HepG2 (cell line): ENCODE data around the gene RBBP8NL. TPM values are rescaled to one million over a fixed set of nuclear protein-coding genes. Genes with fewer than 3 reads are reported as not detected.
A peak's percentile ranks its signal among the peaks of the same experiment; 100 is the strongest.

Experiments
- ATAC-seq: fragments of 200-7000 bp; cut with Tn5 transposase; 3 replicates; pipeline ENCODE4 v1.9.1; 2020; ENCODE audit warnings: mild to moderate bottlenecking, moderate library complexity
- BruUV-seq: library from RNA; stranded (reverse); fragments of 400-500 nt; replicated peaks from 2 replicates; lab custom pipeline; 2021; lab: Mats Ljungman, UMichigan
- CTCF ChIA-PET: fragments of 300-600 bp; formaldehyde crosslinking; extraction: SDS; loops from one replicate; lab custom pipeline; 2021; ENCODE audit warnings: low total read pairs, inconsistent platforms, low intra/inter-chr PET ratio; lab: Yijun Ruan, JAX
- POLR2A ChIA-PET: fragments of 350-600 bp; sonication (Branson Sonifier 250); formaldehyde crosslinking; loops from one replicate; lab custom pipeline; 2020; ENCODE audit warnings: antibody characterized with exemption, inconsistent platforms; lab: Yijun Ruan, JAX
- DNase-seq: peaks from one replicate; pipeline ENCODE4 v3.0.0-alpha.2; 2015; ENCODE audit warnings: low spot score
- FAIRE-seq: peaks from 3 replicates; lab custom pipeline; 2011; peaks lifted over from hg19 to GRCh38; lab: Jason Lieb, UNC
- H2AFZ ChIP-seq: one replicate; pipeline ENCODE4 v1.6.1; 2011; ENCODE audit warnings: low read length, inconsistent platforms
- H3K27ac ChIP-seq: fragments of 300-600 bp; 3 replicates; pipeline ENCODE4 v1.8.0; 2011; ENCODE audit warnings: mixed run types, mild to moderate bottlenecking, mixed read lengths, low read length, inconsistent platforms; ENCODE audit not compliant: insufficient read depth; ENCODE audit errors: extremely low read length
- H3K27me3 ChIP-seq, 2 experiments: fragments of 200-600 bp in 1 of 2; 2 replicates in 1 of 2; 3 replicates in 1 of 2; pipeline versions ENCODE4 v1.6.0 to v1.8.0; 2011; ENCODE audit warnings: low read length in 2 of 2, mild to moderate bottlenecking in 2 of 2, moderate library complexity in 2 of 2, inconsistent platforms in 1 of 2; ENCODE audit not compliant: insufficient read depth in 2 of 2, control insufficient read depth in 1 of 2
- H3K36me3 ChIP-seq, 2 experiments: fragments of 200-600 bp in 1 of 2; replicated peaks in 1 of 2; 2 replicates in 1 of 2; 3 replicates in 1 of 2; pipeline versions ENCODE4 v1.5.1 to v1.8.0; 2011; ENCODE audit warnings: low read length in 2 of 2, inconsistent platforms in 1 of 2; ENCODE audit not compliant: insufficient read depth in 2 of 2, control insufficient read depth in 1 of 2
- H3K4me1 ChIP-seq: 2 replicates; pipeline ENCODE4 v1.5.1; 2012; ENCODE audit warnings: low read length, inconsistent platforms; ENCODE audit not compliant: insufficient read depth
- H3K4me2 ChIP-seq: 2 replicates; pipeline ENCODE4 v1.6.0; 2011; ENCODE audit warnings: low read depth, low read length, inconsistent platforms
- H3K4me3 ChIP-seq, 3 experiments: fragments of 200-600 bp in 1 of 3; sonication (generic), shearing (Covaris generic) in 1 of 3; replicated peaks in 1 of 3; 2 replicates each; pipeline ENCODE4 v1.5.1; 2011 to 2016; ENCODE audit warnings: low read length in 3 of 3, inconsistent platforms in 2 of 3, low read depth in 2 of 3, mild to moderate bottlenecking in 2 of 3, control low read depth in 1 of 3, mixed read lengths in 1 of 3; ENCODE audit not compliant: insufficient read depth in 1 of 3
- H3K79me2 ChIP-seq: one replicate; pipeline ENCODE4 v1.6.1; 2011; ENCODE audit warnings: low read length, inconsistent platforms; ENCODE audit not compliant: insufficient read depth
- H3K9ac ChIP-seq: 2 replicates; pipeline ENCODE4 v1.6.0; 2011; ENCODE audit warnings: mild to moderate bottlenecking, low read depth, low read length, inconsistent platforms; ENCODE audit not compliant: insufficient read depth
- H3K9me3 ChIP-seq: 2 replicates; pipeline ENCODE4 v1.5.1; 2012; ENCODE audit warnings: mild to moderate bottlenecking, low read length
- H4K20me1 ChIP-seq: 2 replicates; pipeline ENCODE4 v1.6.0; 2011; ENCODE audit warnings: inconsistent platforms, mild to moderate bottlenecking, low read length, moderate library complexity; ENCODE audit not compliant: insufficient read depth
- MIER2 ChIP-seq: IDR thresholded peaks from 2 replicates; pipeline ENCODE4 v1.6.1; 2016; ENCODE audit warnings: missing biosample characterization, missing genetic modification reagents
- MTA1 ChIP-seq: sonication (generic); formaldehyde crosslinking; IDR thresholded peaks from 2 replicates; pipeline ENCODE4 v1.4.0; 2020; ENCODE audit warnings: missing genetic modification reagents, mild to moderate bottlenecking, borderline replicate concordance
- ZNF335 ChIP-seq: sonication (generic); formaldehyde crosslinking; IDR thresholded peaks from 2 replicates; pipeline ENCODE4 v1.4.0; 2020; ENCODE audit warnings: missing genetic modification reagents
- WGBS: methylation state at CpG from one replicate; pipeline ENCODE4 v1.1.6; 2017; ENCODE audit warnings: low lambda C conversion rate; 5-methylcytosine and 5-hydroxymethylcytosine counted together
- in situ Hi-C: cut with HindIII; loops from 2 replicates; pipeline ENCODE4 v1.10.0; 2017; ENCODE audit warnings: low pct_unique_long_range_greater_than_20kb; ENCODE audit not compliant: extremely low pct_ligation_motif_present
- intact Hi-C: fragments of 100-400 bp; cut with micrococcal nuclease; formaldehyde crosslinking; loops from one replicate; pipeline ENCODE4 v1.10.0; 2022; ENCODE audit not compliant: unreplicated experiment
- polyA plus RNA-seq, 8 experiments: library from polyadenylated mRNA; depleted of rRNA in 3 of 8; stranded (reverse) in 7 of 8; unstranded in 1 of 8; fragments of >200 nt; fragmentation: Illumina TruSeq in 4 of 8; extraction: Trizol in 4 of 8; gene quantifications; 2 replicates each; pipeline versions ENCODE4 v1.2.1 to v1.2.3, GENCODE V29; 2011 to 2016; ENCODE audit warnings: low read depth in 4 of 8, missing spikeins in 1 of 8, mixed read lengths in 1 of 8; ENCODE audit not compliant: insufficient read depth in 1 of 8
- total RNA-seq, 5 experiments: library from RNA; depleted of rRNA; stranded (reverse); fragments of >200 nt; fragmentation: Illumina TruSeq; extraction: Trizol; gene quantifications; 2 replicates each; pipeline ENCODE4 v1.2.3, GENCODE V29; 2016; ENCODE audit warnings: low read depth in 1 of 5
- TF ChIP-seq, protein P1 (sequence below), 2 experiments: fragments of 450-650 bp in 1 of 2; sonication (generic) in 1 of 2; formaldehyde crosslinking; IDR thresholded peaks; 2 replicates each; pipeline versions ENCODE4 v1.5.0 to v1.8.0; 2020 to 2022; ENCODE audit warnings: mild to moderate bottlenecking in 1 of 2, missing genetic modification reagents in 1 of 2
- TF ChIP-seq, protein P2 (sequence below): sonication (generic); formaldehyde crosslinking; IDR thresholded peaks from 2 replicates; pipeline ENCODE4 v1.4.0; 2020; ENCODE audit warnings: missing genetic modification reagents
- TF ChIP-seq, protein P3 (sequence below): sonication (generic); formaldehyde crosslinking; IDR thresholded peaks from 2 replicates; pipeline ENCODE4 v1.5.0; 2020; ENCODE audit warnings: mild to moderate bottlenecking, missing genetic modification reagents, borderline replicate concordance
- TF ChIP-seq, protein P4 (sequence below), 2 experiments: IDR thresholded peaks; 2 replicates each; pipeline ENCODE4 v1.6.1; 2011 to 2012; ENCODE audit warnings: low read length in 2 of 2, borderline replicate concordance in 1 of 2, low read depth in 1 of 2, mild to moderate bottlenecking in 1 of 2, moderate library complexity in 1 of 2
- TF ChIP-seq, protein P5 (sequence below), 2 experiments: sonication (generic) in 1 of 2; formaldehyde crosslinking in 1 of 2; IDR thresholded peaks; 2 replicates each; pipeline versions ENCODE4 v1.5.1 to v1.6.1; 2011 to 2020; ENCODE audit warnings: borderline replicate concordance in 1 of 2, low read depth in 1 of 2, low read length in 1 of 2, mild to moderate bottlenecking in 1 of 2, missing genetic modification reagents in 1 of 2, moderate library complexity in 1 of 2
- TF ChIP-seq, protein P6 (sequence below): sonication (generic); formaldehyde crosslinking; IDR thresholded peaks from 2 replicates; pipeline ENCODE4 v1.5.0; 2020; ENCODE audit warnings: mild to moderate bottlenecking, missing genetic modification reagents, moderate library complexity

RBBP8NL gene
- total and polyA plus RNA-seq, 2 of the 13 experiments (the other 11 are each of a cell fraction or from before 2014, with no cell fraction given), result 0.69 to 0.86 TPM

DNA sequence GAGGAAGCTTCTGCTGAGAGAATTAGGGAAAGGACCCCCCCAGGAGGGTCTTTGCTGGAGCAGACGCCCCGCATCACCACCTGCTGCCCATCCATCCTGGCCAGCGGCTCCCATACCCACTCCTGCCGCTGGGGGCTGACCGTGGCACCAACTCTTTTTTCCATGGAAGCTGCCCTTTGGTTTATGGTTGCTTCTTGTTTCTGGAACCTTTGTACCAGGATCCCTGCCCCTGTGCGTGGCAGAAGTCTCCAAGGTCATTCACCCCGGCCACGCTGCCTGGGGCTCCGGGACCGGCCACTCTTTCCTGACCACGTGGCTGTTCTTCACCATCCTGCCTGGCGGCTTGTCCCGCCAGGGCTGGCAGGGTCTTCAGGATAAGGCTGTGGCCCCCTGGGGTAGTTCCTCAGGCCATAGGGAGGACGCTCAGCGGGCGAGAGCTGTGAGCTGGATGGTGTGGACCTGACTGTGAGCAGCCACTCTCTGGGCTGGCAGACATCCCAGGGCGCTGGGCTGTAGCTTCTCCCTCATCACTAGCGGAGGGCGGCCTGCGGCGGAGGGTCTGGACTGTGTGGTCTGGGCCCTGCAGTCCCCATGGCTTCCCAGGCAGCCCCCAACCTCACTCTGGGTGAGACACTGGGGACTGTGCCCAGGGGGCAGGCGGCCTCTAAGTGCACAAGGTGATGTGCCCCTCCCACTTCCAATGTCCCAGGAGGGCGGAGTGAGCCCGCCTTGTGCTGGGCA, 22.8 kb upstream of the RBBP8NL start:
- Histone ChIP-seq H3K79me2 (no peaks in the 10 kb centered on the region), H3K4me3 (no peak overlapping the region), H3K9me3 (no peaks in the 10 kb centered on the region), H3K27me3 (peaks cover 34 to 72% of the 10 kb centered on the region in 2 experiments; a peak in 4 of 5 replicates), H3K4me1 (no peaks in the 10 kb centered on the region), H4K20me1 (no peaks in the 10 kb centered on the region; the same call in 1 of the 2 replicates), H3K36me3 (no peaks in the 10 kb centered on the region), H3K27ac (no peak overlapping the region), H3K9ac (no peak overlapping the region), H3K4me2 (no peak overlapping the region), H2AFZ (no peak overlapping the region)
- FAIRE-seq (peak; percentile 77), DNase-seq (no peak), ATAC-seq (peak; percentile 72)
- 17% methylated on average over 20 of the region's 24 CpGs for WGBS
- in situ Hi-C loops, result no loop called here
- BruUV-seq, result no TSS peak
- POLR2A ChIA-PET, result no interaction called here
- intact Hi-C loops, result no loop called here
- CTCF ChIA-PET, result no interaction called here
- TF ChIP-seq, protein P1, sequence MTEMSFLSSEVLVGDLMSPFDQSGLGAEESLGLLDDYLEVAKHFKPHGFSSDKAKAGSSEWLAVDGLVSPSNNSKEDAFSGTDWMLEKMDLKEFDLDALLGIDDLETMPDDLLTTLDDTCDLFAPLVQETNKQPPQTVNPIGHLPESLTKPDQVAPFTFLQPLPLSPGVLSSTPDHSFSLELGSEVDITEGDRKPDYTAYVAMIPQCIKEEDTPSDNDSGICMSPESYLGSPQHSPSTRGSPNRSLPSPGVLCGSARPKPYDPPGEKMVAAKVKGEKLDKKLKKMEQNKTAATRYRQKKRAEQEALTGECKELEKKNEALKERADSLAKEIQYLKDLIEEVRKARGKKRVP (CRISPR knock-in tag; IDR thresholded peaks at IDR 0.05), result no peak
- TF ChIP-seq MTA1 (CRISPR knock-in tag) (peak; percentile 81; the same call in 1 of the 2 replicates), MIER2 (no peak), ZNF335 (CRISPR knock-in tag) (no peak)
- TF ChIP-seq, protein P2, sequence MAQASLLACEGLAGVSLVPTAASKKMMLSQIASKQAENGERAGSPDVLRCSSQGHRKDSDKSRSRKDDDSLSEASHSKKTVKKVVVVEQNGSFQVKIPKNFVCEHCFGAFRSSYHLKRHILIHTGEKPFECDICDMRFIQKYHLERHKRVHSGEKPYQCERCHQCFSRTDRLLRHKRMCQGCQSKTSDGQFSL (CRISPR knock-in tag), result no peak
- TF ChIP-seq, protein P3, sequence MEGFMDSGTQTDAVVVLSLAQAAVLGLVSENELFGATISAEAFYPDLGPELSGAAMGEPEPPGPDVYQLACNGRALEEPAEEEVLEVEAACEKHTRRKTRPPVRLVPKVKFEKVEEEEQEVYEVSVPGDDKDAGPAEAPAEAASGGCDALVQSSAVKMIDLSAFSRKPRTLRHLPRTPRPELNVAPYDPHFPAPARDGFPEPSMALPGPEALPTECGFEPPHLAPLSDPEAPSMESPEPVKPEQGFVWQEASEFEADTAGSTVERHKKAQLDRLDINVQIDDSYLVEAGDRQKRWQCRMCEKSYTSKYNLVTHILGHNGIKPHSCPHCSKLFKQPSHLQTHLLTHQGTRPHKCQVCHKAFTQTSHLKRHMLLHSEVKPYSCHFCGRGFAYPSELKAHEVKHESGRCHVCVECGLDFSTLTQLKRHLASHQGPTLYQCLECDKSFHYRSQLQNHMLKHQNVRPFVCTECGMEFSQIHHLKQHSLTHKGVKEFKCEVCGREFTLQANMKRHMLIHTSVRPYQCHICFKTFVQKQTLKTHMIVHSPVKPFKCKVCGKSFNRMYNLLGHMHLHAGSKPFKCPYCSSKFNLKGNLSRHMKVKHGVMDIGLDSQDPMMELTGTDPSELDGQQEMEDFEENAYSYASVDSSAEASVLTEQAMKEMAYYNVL (CRISPR knock-in tag), result 0 out of 2 replicates have a peak, but pooled peaks have one; percentile 13
- TF ChIP-seq, protein P4, sequence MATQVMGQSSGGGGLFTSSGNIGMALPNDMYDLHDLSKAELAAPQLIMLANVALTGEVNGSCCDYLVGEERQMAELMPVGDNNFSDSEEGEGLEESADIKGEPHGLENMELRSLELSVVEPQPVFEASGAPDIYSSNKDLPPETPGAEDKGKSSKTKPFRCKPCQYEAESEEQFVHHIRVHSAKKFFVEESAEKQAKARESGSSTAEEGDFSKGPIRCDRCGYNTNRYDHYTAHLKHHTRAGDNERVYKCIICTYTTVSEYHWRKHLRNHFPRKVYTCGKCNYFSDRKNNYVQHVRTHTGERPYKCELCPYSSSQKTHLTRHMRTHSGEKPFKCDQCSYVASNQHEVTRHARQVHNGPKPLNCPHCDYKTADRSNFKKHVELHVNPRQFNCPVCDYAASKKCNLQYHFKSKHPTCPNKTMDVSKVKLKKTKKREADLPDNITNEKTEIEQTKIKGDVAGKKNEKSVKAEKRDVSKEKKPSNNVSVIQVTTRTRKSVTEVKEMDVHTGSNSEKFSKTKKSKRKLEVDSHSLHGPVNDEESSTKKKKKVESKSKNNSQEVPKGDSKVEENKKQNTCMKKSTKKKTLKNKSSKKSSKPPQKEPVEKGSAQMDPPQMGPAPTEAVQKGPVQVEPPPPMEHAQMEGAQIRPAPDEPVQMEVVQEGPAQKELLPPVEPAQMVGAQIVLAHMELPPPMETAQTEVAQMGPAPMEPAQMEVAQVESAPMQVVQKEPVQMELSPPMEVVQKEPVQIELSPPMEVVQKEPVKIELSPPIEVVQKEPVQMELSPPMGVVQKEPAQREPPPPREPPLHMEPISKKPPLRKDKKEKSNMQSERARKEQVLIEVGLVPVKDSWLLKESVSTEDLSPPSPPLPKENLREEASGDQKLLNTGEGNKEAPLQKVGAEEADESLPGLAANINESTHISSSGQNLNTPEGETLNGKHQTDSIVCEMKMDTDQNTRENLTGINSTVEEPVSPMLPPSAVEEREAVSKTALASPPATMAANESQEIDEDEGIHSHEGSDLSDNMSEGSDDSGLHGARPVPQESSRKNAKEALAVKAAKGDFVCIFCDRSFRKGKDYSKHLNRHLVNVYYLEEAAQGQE (IDR thresholded peaks at IDR 0.05; ENCODE audit: borderline replicate concordance in 1 of 2, low read depth in 1 of 2, low read length in 2 of 2), result no peak
- TF ChIP-seq, protein P5, sequence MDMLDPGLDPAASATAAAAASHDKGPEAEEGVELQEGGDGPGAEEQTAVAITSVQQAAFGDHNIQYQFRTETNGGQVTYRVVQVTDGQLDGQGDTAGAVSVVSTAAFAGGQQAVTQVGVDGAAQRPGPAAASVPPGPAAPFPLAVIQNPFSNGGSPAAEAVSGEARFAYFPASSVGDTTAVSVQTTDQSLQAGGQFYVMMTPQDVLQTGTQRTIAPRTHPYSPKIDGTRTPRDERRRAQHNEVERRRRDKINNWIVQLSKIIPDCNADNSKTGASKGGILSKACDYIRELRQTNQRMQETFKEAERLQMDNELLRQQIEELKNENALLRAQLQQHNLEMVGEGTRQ (IDR thresholded peaks at IDR 0.05; ENCODE audit: low read depth, low read length), result no peak
- TF ChIP-seq, protein P5 (CRISPR knock-in tag; IDR thresholded peaks at IDR 0.05; ENCODE audit: borderline replicate concordance), result no peak
- TF ChIP-seq, protein P6, sequence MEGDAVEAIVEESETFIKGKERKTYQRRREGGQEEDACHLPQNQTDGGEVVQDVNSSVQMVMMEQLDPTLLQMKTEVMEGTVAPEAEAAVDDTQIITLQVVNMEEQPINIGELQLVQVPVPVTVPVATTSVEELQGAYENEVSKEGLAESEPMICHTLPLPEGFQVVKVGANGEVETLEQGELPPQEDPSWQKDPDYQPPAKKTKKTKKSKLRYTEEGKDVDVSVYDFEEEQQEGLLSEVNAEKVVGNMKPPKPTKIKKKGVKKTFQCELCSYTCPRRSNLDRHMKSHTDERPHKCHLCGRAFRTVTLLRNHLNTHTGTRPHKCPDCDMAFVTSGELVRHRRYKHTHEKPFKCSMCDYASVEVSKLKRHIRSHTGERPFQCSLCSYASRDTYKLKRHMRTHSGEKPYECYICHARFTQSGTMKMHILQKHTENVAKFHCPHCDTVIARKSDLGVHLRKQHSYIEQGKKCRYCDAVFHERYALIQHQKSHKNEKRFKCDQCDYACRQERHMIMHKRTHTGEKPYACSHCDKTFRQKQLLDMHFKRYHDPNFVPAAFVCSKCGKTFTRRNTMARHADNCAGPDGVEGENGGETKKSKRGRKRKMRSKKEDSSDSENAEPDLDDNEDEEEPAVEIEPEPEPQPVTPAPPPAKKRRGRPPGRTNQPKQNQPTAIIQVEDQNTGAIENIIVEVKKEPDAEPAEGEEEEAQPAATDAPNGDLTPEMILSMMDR, result peak; percentile 48
